HEK293 (cell line): ENCODE data around the gene PDCD1LG2.

ENCODE experiments used
- CTCF ChIA-PET: fragments of 350-600 bp; formaldehyde crosslinking; extraction: SDS; loops from one replicate; lab custom pipeline; 2021; ENCODE audit warnings: antibody characterized with exemption; lab: Yijun Ruan, JAX
- POLR2A ChIA-PET: fragments of 300-600 bp; formaldehyde crosslinking; extraction: SDS; loops from one replicate; lab custom pipeline; 2020; ENCODE audit warnings: antibody characterized with exemption, inconsistent platforms; lab: Yijun Ruan, JAX
- H3K27ac ChIP-seq: fragments of 200-500 bp; sonication (Bioruptor generic); 2 replicates; pipeline ENCODE4 v1.5.1; 2014; ENCODE audit warnings: low read depth, low read length, control low read depth, inconsistent platforms; ENCODE audit errors: extremely low read depth
- H3K36me3 ChIP-seq, 2 experiments: fragments of 200-500 bp in 1 of 2; sonication (Bioruptor generic) in 1 of 2; 1 replicate in 1 of 2; 2 replicates in 1 of 2; pipeline ENCODE4 v1.5.1; 2014 to 2017; ENCODE audit warnings: inconsistent platforms in 2 of 2, low read length in 2 of 2; ENCODE audit not compliant: control insufficient read depth in 2 of 2, insufficient read depth in 1 of 2
- H3K4me1 ChIP-seq: fragments of 200-500 bp; sonication (Bioruptor generic); 2 replicates; pipeline ENCODE4 v1.5.1; 2014; ENCODE audit warnings: mild to moderate bottlenecking, low read length, inconsistent platforms; ENCODE audit not compliant: control insufficient read depth, insufficient read depth
- H3K4me3 ChIP-seq: 2 replicates; pipeline ENCODE4 v1.5.1; 2011; ENCODE audit warnings: low read depth, mild to moderate bottlenecking, control low read depth, low read length, moderate library complexity
- H3K9me3 ChIP-seq: fragments of 200-500 bp; sonication (Bioruptor generic); 2 replicates; pipeline ENCODE4 v1.5.1; 2014; ENCODE audit warnings: low read depth, low read length, inconsistent platforms; ENCODE audit not compliant: control insufficient read depth, insufficient read depth
- SP7 ChIP-seq: fragments of 450-650 bp; formaldehyde crosslinking; IDR thresholded peaks from 2 replicates; pipeline ENCODE4 v1.5.1; 2016; ENCODE audit warnings: missing biosample characterization, missing genetic modification characterization
- ZNF214 ChIP-seq: fragments of 450-650 bp; formaldehyde crosslinking; IDR thresholded peaks from 2 replicates; pipeline ENCODE4 v1.5.1; 2017; ENCODE audit warnings: missing biosample characterization, mild to moderate bottlenecking, missing genetic modification characterization, borderline replicate concordance
- ZNF423 ChIP-seq: fragments of 450-650 bp; formaldehyde crosslinking; IDR thresholded peaks from 2 replicates; pipeline ENCODE4 v1.5.1; 2016; ENCODE audit warnings: missing biosample characterization, missing genetic modification characterization
- ZNF529 ChIP-seq: fragments of 450-650 bp; formaldehyde crosslinking; IDR thresholded peaks from 2 replicates; pipeline ENCODE4 v1.5.1; 2017; ENCODE audit warnings: missing genetic modification characterization, missing biosample characterization; ENCODE audit not compliant: insufficient replicate concordance
- ZNF610 ChIP-seq: fragments of 450-650 bp; formaldehyde crosslinking; IDR thresholded peaks from 2 replicates; pipeline ENCODE4 v1.5.1; 2016; ENCODE audit warnings: missing biosample characterization, missing genetic modification characterization, borderline replicate concordance
- ZNF623 ChIP-seq: fragments of 450-650 bp; formaldehyde crosslinking; IDR thresholded peaks from 2 replicates; pipeline ENCODE4 v1.5.1; 2016; ENCODE audit warnings: missing biosample characterization, missing genetic modification characterization
- ZNF664 ChIP-seq: fragments of 450-650 bp; formaldehyde crosslinking; IDR thresholded peaks from 2 replicates; pipeline ENCODE4 v1.5.1; 2016; ENCODE audit warnings: missing biosample characterization, missing genetic modification characterization
- ZNF768 ChIP-seq: fragments of 450-650 bp; formaldehyde crosslinking; IDR thresholded peaks from 2 replicates; pipeline ENCODE4 v1.5.1; 2018; ENCODE audit warnings: missing biosample characterization, mild to moderate bottlenecking, missing genetic modification characterization
- ZNF776 ChIP-seq: fragments of 450-650 bp; formaldehyde crosslinking; IDR thresholded peaks from 2 replicates; pipeline ENCODE4 v1.5.0; 2017; ENCODE audit warnings: missing biosample characterization, missing genetic modification characterization, borderline replicate concordance
- ZNF830 ChIP-seq: fragments of 450-650 bp; IDR thresholded peaks from 2 replicates; pipeline ENCODE4 v1.5.0; 2018; ENCODE audit warnings: missing biosample characterization, missing genetic modification characterization, low read depth, mild to moderate bottlenecking, moderate library complexity
- TF ChIP-seq, protein P1 (sequence below): fragments of 450-650 bp; formaldehyde crosslinking; IDR thresholded peaks from 2 replicates; pipeline ENCODE4 v1.5.1; 2016; ENCODE audit warnings: missing biosample characterization, missing genetic modification characterization
- TF ChIP-seq, protein P2 (sequence below): fragments of 450-650 bp; formaldehyde crosslinking; conservative IDR thresholded peaks from 2 replicates; pipeline ENCODE4 v1.5.1; 2016; ENCODE audit warnings: low read depth, missing biosample characterization, missing genetic modification characterization
- TF ChIP-seq, protein P3 (sequence below): fragments of 450-650 bp; IDR thresholded peaks from 2 replicates; pipeline ENCODE4 v1.5.1; 2018; ENCODE audit warnings: missing biosample characterization, missing genetic modification characterization
- TF ChIP-seq, protein P4 (sequence below): fragments of 450-650 bp; formaldehyde crosslinking; conservative IDR thresholded peaks from 2 replicates; pipeline ENCODE4 v1.5.1; 2016; ENCODE audit warnings: low read depth, missing biosample characterization, missing genetic modification characterization
- TF ChIP-seq, protein P5 (sequence below): fragments of 450-650 bp; formaldehyde crosslinking; IDR thresholded peaks from 2 replicates; pipeline ENCODE4 v1.5.1; 2016; ENCODE audit warnings: missing biosample characterization, missing genetic modification characterization
- TF ChIP-seq, protein P6 (sequence below): fragments of 450-650 bp; formaldehyde crosslinking; IDR thresholded peaks from 2 replicates; pipeline ENCODE4 v1.5.1; 2016; ENCODE audit warnings: missing biosample characterization, missing genetic modification characterization, low read depth
- TF ChIP-seq, protein P7 (sequence below): fragments of 450-650 bp; formaldehyde crosslinking; IDR thresholded peaks from 2 replicates; pipeline ENCODE4 v1.5.1; 2017; ENCODE audit warnings: missing biosample characterization, mild to moderate bottlenecking, missing genetic modification characterization, moderate library complexity

Gene PDCD1LG2

DNA sequence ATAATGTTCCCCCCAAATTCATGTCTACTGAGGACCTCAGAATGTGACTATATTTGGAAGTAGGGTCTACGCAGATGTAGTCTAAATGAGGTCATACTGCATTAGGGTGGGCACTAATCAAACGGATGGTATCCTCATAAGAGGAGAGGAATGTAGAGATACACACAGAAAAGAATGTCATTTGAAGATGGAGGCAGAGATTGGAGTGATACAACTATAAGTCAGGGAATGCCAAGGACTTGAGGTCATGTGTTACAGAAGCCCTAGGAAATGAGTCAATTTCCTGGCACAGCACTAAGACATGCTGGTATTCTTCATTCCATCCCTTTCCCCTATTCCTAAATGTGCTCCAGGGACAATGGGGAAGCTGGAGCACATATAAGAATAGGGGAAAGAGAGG, 758 bp upstream of the PDCD1LG2 start (continued):
- TF ChIP-seq ZNF768 (tag by site-specific recombination) (no peak), ZNF623 (tag by site-specific recombination) (no peak), ZNF423 (tag by site-specific recombination) (no peak), ZNF214 (no peak), ZNF610 (tag by site-specific recombination) (no peak), ZNF529 (no peak)
- TF ChIP-seq, protein P1, sequence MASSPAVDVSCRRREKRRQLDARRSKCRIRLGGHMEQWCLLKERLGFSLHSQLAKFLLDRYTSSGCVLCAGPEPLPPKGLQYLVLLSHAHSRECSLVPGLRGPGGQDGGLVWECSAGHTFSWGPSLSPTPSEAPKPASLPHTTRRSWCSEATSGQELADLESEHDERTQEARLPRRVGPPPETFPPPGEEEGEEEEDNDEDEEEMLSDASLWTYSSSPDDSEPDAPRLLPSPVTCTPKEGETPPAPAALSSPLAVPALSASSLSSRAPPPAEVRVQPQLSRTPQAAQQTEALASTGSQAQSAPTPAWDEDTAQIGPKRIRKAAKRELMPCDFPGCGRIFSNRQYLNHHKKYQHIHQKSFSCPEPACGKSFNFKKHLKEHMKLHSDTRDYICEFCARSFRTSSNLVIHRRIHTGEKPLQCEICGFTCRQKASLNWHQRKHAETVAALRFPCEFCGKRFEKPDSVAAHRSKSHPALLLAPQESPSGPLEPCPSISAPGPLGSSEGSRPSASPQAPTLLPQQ (tag by site-specific recombination), result no peak
- TF ChIP-seq, protein P2, sequence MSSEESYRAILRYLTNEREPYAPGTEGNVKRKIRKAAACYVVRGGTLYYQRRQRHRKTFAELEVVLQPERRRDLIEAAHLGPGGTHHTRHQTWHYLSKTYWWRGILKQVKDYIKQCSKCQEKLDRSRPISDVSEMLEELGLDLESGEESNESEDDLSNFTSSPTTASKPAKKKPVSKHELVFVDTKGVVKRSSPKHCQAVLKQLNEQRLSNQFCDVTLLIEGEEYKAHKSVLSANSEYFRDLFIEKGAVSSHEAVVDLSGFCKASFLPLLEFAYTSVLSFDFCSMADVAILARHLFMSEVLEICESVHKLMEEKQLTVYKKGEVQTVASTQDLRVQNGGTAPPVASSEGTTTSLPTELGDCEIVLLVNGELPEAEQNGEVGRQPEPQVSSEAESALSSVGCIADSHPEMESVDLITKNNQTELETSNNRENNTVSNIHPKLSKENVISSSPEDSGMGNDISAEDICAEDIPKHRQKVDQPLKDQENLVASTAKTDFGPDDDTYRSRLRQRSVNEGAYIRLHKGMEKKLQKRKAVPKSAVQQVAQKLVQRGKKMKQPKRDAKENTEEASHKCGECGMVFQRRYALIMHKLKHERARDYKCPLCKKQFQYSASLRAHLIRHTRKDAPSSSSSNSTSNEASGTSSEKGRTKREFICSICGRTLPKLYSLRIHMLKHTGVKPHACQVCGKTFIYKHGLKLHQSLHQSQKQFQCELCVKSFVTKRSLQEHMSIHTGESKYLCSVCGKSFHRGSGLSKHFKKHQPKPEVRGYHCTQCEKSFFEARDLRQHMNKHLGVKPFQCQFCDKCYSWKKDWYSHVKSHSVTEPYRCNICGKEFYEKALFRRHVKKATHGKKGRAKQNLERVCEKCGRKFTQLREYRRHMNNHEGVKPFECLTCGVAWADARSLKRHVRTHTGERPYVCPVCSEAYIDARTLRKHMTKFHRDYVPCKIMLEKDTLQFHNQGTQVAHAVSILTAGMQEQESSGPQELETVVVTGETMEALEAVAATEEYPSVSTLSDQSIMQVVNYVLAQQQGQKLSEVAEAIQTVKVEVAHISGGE, result no peak
- TF ChIP-seq, protein P3, sequence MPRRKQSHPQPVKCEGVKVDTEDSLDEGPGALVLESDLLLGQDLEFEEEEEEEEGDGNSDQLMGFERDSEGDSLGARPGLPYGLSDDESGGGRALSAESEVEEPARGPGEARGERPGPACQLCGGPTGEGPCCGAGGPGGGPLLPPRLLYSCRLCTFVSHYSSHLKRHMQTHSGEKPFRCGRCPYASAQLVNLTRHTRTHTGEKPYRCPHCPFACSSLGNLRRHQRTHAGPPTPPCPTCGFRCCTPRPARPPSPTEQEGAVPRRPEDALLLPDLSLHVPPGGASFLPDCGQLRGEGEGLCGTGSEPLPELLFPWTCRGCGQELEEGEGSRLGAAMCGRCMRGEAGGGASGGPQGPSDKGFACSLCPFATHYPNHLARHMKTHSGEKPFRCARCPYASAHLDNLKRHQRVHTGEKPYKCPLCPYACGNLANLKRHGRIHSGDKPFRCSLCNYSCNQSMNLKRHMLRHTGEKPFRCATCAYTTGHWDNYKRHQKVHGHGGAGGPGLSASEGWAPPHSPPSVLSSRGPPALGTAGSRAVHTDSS (tag by site-specific recombination), result no peak
- TF ChIP-seq, all 188 proteins: peak for 0

DNA sequence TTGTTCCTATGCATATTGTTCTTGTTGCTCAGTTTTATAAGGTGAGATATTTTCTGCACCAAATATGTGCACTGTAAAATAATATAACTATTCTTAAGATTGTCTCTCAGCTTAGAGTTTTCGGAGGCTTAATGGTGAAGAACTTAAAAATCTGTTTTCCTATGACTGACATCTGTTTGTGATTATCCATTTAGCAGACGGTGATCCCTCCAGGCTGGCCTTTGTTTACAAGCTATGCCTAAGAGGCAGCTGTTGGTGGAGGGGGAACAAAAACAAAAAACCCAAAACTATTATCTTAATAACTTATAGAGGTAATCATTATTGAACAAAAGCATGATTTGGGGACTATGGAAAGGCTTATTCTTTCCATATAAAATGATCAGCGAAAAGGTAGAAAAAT, 658 bp downstream of the PDCD1LG2 start:
- Histone ChIP-seq H3K4me3 (no peak overlapping the region), H3K36me3 (no peaks in the 10 kb centered on the region), H3K27ac (no peak overlapping the region), H3K9me3 (no peaks in the 10 kb centered on the region), H3K4me1 (no peaks in the 10 kb centered on the region)
- TF ChIP-seq, protein P4, sequence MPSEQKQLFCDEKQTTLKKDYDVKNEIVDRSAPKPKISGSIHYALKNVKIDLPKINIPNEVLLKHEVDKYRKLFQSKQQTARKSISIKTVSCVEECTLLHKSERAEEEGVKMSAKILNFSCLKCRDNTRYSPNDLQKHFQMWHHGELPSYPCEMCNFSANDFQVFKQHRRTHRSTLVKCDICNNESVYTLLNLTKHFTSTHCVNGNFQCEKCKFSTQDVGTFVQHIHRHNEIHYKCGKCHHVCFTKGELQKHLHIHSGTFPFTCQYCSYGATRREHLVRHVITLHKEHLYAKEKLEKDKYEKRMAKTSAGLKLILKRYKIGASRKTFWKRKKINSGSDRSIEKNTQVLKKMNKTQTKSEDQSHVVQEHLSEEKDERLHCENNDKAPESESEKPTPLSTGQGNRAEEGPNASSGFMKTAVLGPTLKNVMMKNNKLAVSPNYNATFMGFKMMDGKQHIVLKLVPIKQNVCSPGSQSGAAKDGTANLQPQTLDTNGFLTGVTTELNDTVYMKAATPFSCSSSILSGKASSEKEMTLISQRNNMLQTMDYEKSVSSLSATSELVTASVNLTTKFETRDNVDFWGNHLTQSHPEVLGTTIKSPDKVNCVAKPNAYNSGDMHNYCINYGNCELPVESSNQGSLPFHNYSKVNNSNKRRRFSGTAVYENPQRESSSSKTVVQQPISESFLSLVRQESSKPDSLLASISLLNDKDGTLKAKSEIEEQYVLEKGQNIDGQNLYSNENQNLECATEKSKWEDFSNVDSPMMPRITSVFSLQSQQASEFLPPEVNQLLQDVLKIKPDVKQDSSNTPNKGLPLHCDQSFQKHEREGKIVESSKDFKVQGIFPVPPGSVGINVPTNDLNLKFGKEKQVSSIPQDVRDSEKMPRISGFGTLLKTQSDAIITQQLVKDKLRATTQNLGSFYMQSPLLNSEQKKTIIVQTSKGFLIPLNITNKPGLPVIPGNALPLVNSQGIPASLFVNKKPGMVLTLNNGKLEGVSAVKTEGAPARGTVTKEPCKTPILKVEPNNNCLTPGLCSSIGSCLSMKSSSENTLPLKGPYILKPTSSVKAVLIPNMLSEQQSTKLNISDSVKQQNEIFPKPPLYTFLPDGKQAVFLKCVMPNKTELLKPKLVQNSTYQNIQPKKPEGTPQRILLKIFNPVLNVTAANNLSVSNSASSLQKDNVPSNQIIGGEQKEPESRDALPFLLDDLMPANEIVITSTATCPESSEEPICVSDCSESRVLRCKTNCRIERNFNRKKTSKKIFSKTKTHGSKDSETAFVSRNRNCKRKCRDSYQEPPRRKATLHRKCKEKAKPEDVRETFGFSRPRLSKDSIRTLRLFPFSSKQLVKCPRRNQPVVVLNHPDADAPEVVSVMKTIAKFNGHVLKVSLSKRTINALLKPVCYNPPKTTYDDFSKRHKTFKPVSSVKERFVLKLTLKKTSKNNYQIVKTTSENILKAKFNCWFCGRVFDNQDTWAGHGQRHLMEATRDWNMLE (tag by site-specific recombination), result no peak
- TF ChIP-seq, protein P5, sequence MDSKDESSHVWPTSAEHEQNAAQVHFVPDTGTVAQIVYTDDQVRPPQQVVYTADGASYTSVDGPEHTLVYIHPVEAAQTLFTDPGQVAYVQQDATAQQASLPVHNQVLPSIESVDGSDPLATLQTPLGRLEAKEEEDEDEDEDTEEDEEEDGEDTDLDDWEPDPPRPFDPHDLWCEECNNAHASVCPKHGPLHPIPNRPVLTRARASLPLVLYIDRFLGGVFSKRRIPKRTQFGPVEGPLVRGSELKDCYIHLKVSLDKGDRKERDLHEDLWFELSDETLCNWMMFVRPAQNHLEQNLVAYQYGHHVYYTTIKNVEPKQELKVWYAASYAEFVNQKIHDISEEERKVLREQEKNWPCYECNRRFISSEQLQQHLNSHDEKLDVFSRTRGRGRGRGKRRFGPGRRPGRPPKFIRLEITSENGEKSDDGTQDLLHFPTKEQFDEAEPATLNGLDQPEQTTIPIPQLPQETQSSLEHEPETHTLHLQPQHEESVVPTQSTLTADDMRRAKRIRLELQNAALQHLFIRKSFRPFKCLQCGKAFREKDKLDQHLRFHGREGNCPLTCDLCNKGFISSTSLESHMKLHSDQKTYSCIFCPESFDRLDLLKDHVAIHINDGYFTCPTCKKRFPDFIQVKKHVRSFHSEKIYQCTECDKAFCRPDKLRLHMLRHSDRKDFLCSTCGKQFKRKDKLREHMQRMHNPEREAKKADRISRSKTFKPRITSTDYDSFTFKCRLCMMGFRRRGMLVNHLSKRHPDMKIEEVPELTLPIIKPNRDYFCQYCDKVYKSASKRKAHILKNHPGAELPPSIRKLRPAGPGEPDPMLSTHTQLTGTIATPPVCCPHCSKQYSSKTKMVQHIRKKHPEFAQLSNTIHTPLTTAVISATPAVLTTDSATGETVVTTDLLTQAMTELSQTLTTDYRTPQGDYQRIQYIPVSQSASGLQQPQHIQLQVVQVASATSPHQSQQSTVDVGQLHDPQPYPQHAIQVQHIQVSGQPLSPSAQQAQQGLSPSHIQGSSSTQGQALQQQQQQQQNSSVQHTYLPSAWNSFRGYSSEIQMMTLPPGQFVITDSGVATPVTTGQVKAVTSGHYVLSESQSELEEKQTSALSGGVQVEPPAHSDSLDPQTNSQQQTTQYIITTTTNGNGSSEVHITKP (tag by site-specific recombination), result no peak
- TF ChIP-seq ZNF776, result no peak
- no peak for TF ChIP-seq SP7 (tag by site-specific recombination)
- TF ChIP-seq, protein P6, sequence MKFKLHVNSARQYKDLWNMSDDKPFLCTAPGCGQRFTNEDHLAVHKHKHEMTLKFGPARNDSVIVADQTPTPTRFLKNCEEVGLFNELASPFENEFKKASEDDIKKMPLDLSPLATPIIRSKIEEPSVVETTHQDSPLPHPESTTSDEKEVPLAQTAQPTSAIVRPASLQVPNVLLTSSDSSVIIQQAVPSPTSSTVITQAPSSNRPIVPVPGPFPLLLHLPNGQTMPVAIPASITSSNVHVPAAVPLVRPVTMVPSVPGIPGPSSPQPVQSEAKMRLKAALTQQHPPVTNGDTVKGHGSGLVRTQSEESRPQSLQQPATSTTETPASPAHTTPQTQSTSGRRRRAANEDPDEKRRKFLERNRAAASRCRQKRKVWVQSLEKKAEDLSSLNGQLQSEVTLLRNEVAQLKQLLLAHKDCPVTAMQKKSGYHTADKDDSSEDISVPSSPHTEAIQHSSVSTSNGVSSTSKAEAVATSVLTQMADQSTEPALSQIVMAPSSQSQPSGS (tag by site-specific recombination), result no peak
- TF ChIP-seq, protein P7, sequence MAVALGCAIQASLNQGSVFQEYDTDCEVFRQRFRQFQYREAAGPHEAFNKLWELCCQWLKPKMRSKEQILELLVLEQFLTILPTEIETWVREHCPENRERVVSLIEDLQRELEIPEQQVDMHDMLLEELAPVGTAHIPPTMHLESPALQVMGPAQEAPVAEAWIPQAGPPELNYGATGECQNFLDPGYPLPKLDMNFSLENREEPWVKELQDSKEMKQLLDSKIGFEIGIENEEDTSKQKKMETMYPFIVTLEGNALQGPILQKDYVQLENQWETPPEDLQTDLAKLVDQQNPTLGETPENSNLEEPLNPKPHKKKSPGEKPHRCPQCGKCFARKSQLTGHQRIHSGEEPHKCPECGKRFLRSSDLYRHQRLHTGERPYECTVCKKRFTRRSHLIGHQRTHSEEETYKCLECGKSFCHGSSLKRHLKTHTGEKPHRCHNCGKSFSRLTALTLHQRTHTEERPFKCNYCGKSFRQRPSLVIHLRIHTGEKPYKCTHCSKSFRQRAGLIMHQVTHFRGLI (tag by site-specific recombination), result no peak
- TF ChIP-seq ZNF664, result no peak
- no peak for TF ChIP-seq ZNF830 (tag by site-specific recombination)
- POLR2A ChIA-PET, result no interaction called here
- CTCF ChIA-PET, result interaction anchor here (1.1 kb wide), 1 partner anchor 513 kb away, joined by 5 read pairs; no protein-coding TSS in a partner anchor
